GM19395 (cell line): ENCODE measurements around the gene DPRX.
"Not testable (repeated sequence)": the region's sequence is repeated elsewhere in the genome, so short reads cannot be mapped to it uniquely, and the experiment has no call there.

Source experiments
- ATAC-seq: cut with Tn5 transposase; IDR thresholded peaks from one replicate; pipeline ENCODE4 v1.9.1; 2021; ENCODE audit warnings: mild to moderate bottlenecking, moderate library complexity; ENCODE audit not compliant: unreplicated experiment

Gene DPRX

GRCh38 chr19:53644061-53644816 is 12.4 kb downstream of the DPRX start:
- ATAC-seq, result no peak

- no peak for ATAC-seq
These were observed 14.3 kb downstream of the DPRX start for GRCh38 chr19:53646144-53646543.

GRCh38 chr19:53647350-53647749 is 15.6 kb downstream of the DPRX start:
- ATAC-seq, result no peak

- no peak for ATAC-seq
These were observed 16.0 kb downstream of the DPRX start for GRCh38 chr19:53647792-53648191.

GRCh38 chr19:53649746-53650593 is 18.2 kb downstream of the DPRX start:
- no peak for ATAC-seq

GRCh38 chr19:53652476-53652875 is 20.7 kb downstream of the DPRX start:
- ATAC-seq, result no peak

GRCh38 chr19:53655042-53655665 is 23.4 kb downstream of the DPRX start:
- no peak for ATAC-seq

- no peak for ATAC-seq
These were observed 25.5 kb downstream of the DPRX start for GRCh38 chr19:53657330-53657729.

GRCh38 chr19:53657778-53658177 is 26.0 kb downstream of the DPRX start:
- no peak for ATAC-seq

GRCh38 chr19:53659292-53659691 is 27.5 kb downstream of the DPRX start:
- ATAC-seq, result no peak

- ATAC-seq, result no peak
These were observed 28.8 kb downstream of the DPRX start for GRCh38 chr19:53660584-53660983.

- no peak for ATAC-seq
These were observed 30.4 kb downstream of the DPRX start for GRCh38 chr19:53662209-53662608.

- ATAC-seq, result no peak
These were observed 32.4 kb downstream of the DPRX start for GRCh38 chr19:53664152-53664551.

GRCh38 chr19:53664760-53665159 is 33.0 kb downstream of the DPRX start:
- no peak for ATAC-seq

- ATAC-seq, result not testable (repeated sequence)
These were observed 34.5 kb downstream of the DPRX start for GRCh38 chr19:53666331-53666730.

GRCh38 chr19:53668804-53669203 is 37.0 kb downstream of the DPRX start:
- not testable (repeated sequence) for ATAC-seq

- no peak for ATAC-seq
These were observed 38.5 kb downstream of the DPRX start for GRCh38 chr19:53670345-53670744.

- ATAC-seq, result no peak
These were observed 39.9 kb downstream of the DPRX start for GRCh38 chr19:53671663-53672062.
